Peyer's patch (tissue), 4 donors: ENCODE measurements around the gene APOBEC3G. TPM values are rescaled to one million over a fixed set of nuclear protein-coding genes. Genes with fewer than 3 reads are reported as not detected.
A peak's percentile ranks its signal among the peaks of the same experiment; 100 is the strongest.
"Not testable (repeated sequence)": the region's sequence is repeated elsewhere in the genome, so short reads cannot be mapped to it uniquely, and the experiment has no call there.

ENCODE experiments used
- DNase-seq, 3 donors: peaks; one replicate each; pipeline ENCODE4 v3.0.0-alpha.2; 2017 to 2019
- H3K27ac ChIP-seq, 4 donors: fragments of 200-600 bp; sonication (generic); one replicate each; pipeline ENCODE4 v1.5.1; 2016 to 2019
- H3K27me3 ChIP-seq, 2 donors: fragments of 200-600 bp; sonication (generic); one replicate each; pipeline ENCODE4 v1.5.1; 2019
- H3K36me3 ChIP-seq, 3 donors: fragments of 200-600 bp; sonication (generic); one replicate each; pipeline ENCODE4 v1.5.1; 2016 to 2019
- H3K4me1 ChIP-seq, 4 donors: fragments of 200-600 bp; sonication (generic); one replicate each; pipeline ENCODE4 v1.5.1; 2016 to 2019
- H3K4me3 ChIP-seq, 4 donors: fragments of 200-600 bp; sonication (generic); 1 replicate in 3 of 4; 2 replicates in 1 of 4; pipeline ENCODE4 v1.5.1; 2016 to 2019; ENCODE audit warnings: mild to moderate bottlenecking in 1 of 4
- H3K9me3 ChIP-seq, 4 donors: fragments of 200-600 bp; sonication (generic); one replicate each; pipeline ENCODE4 v1.5.1; 2016 to 2019; ENCODE audit warnings: mild to moderate bottlenecking in 1 of 4
- POLR2A ChIP-seq, 2 donors: fragments of 450-650 bp; IDR thresholded peaks; one replicate each; pipeline ENCODE4 v1.5.1; 2017; ENCODE audit warnings: antibody characterized with exemption in 2 of 2, mild to moderate bottlenecking in 2 of 2, moderate library complexity in 2 of 2
- total RNA-seq, 4 donors: library from RNA; depleted of rRNA; stranded (reverse); fragments of >200 nt; gene quantifications; one replicate each; pipeline ENCODE4 v1.1.0, GENCODE V29; 2016
- TF ChIP-seq, protein P1 (sequence below), 6 experiments: fragments of 450-650 bp in 4 of 6; fragments of 200-600 bp in 2 of 6; sonication (generic) in 1 of 6; IDR thresholded peaks; one replicate each; pipeline ENCODE4 v1.5.1; 2017 to 2019; ENCODE audit warnings: antibody characterized with exemption in 6 of 6, mild to moderate bottlenecking in 3 of 6, moderate library complexity in 1 of 6

The APOBEC3G gene
- 1 to 10 TPM; 2.1 to 8.3 (median 4.7) TPM for total RNA-seq

DNA sequence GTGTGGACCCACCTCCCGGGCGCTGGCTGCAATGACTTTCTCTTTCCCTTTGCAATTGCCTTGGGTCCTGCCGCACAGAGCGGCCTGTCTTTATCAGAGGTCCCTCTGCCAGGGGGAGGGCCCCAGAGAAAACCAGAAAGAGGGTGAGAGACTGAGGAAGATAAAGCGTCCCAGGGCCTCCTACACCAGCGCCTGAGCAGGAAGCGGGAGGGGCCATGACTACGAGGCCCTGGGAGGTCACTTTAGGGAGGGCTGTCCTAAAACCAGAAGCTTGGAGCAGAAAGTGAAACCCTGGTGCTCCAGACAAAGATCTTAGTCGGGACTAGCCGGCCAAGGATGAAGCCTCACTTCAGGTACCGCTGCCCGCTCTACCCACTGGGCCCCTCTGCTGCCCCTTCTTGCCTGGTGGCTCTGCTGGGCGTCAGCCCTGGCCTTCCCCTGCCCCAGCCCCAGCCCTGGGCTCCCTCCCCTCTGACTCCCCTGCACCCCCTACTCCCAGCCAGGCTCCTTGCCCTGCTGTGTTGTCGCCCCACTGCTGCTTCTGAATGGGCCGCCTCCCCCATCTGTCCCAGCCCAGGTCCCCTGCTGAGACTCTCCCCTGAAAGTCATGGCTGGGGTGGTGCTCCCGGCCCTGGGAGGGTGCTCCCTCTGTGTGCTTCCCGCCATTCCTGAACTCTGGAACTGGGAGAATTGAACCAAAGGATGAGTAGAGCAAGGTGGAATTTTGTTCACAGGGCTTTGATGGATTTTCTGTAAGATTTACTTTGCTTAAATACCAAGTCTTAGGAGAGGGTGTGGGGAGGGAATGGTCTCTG, at the start of gene APOBEC3G:
APOBEC3G (plus strand) TSS at position 250 of the 815 bp plus-strand sequence; CDS start at position 337, 87 bp downstream.
- H3K27me3 ChIP-seq, H3K9me3 ChIP-seq: not testable (repeated sequence)
- peak in 1 of 2 donors; percentile 26 for TF ChIP-seq POLR2A (IDR thresholded peaks at IDR 0.05)
- DNase-seq: peak in 2 of 3 donors; percentile 58 to 76
- Histone ChIP-seq H3K4me3 (peak within 1 kb of the TSS; percentile 46 to 58 (median 54)), H3K4me1 (peaks cover 0 to 11% (median 10%) of the 10 kb centered on the region in 4 donors), H3K36me3 (peaks cover 0 to 11% (median 0%) of the 10 kb centered on the region in 3 donors), H3K27ac (peak within 1 kb of the TSS; percentile 85 to 91 (median 88))

DNA sequence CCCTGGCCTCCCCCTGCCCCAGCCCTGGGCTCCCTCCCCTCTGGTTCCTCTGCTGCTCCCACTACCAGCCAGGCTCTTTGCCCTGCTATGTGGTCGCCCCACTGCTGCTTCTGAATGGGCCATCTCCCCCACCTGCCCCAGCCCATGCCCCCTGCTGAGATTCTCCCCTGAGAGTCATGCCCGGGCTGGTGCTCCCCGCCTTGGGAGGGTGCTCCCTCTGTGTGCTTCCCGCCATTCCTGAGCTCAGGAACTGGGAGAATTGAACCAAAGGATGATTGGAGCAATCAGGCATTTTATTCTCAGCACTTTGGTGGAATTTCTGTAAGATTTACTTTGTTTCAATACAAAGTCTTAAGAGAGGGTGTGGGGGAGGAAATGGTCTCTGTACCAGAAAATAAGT, 49.4 kb upstream of the APOBEC3G start:
- H3K4me3 ChIP-seq: no peak overlapping the region
- H3K27ac ChIP-seq: no peak overlapping the region
- H3K9me3 ChIP-seq: no peaks in the 10 kb centered on the region
- H3K4me1 ChIP-seq: no peaks in the 10 kb centered on the region
- H3K36me3 ChIP-seq: no peaks in the 10 kb centered on the region
- TF ChIP-seq, protein P1, sequence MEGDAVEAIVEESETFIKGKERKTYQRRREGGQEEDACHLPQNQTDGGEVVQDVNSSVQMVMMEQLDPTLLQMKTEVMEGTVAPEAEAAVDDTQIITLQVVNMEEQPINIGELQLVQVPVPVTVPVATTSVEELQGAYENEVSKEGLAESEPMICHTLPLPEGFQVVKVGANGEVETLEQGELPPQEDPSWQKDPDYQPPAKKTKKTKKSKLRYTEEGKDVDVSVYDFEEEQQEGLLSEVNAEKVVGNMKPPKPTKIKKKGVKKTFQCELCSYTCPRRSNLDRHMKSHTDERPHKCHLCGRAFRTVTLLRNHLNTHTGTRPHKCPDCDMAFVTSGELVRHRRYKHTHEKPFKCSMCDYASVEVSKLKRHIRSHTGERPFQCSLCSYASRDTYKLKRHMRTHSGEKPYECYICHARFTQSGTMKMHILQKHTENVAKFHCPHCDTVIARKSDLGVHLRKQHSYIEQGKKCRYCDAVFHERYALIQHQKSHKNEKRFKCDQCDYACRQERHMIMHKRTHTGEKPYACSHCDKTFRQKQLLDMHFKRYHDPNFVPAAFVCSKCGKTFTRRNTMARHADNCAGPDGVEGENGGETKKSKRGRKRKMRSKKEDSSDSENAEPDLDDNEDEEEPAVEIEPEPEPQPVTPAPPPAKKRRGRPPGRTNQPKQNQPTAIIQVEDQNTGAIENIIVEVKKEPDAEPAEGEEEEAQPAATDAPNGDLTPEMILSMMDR (IDR thresholded peaks at IDR 0.05): no peak
- no peak for TF ChIP-seq POLR2A (IDR thresholded peaks at IDR 0.05)
- no peaks in the 10 kb centered on the region for H3K27me3 ChIP-seq
- DNase-seq: no peak

DNA sequence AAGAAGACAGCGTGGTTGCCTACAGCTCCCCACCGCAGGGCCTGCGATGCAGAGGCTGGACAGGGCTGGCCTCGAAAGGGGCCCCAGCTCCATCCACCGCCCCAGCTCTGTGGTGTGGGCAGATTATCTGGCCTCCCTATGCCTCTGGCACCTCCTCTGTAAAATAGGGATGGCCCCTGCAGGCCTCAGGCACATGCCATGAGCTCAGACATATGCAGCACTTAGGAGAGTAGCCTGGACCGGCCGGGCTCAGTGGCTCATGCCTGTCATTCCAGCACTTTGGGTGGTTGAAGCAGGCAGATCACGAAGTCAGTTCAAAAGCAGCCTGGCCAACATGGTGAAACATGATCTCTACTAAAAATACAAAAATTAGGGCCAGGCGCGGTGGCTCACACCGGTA, 48.8 kb upstream of the APOBEC3G start:
- no peaks in the 10 kb centered on the region for H3K9me3 ChIP-seq
- no peak overlapping the region for H3K4me3 ChIP-seq
- DNase-seq: no peak
- no peaks in the 10 kb centered on the region for H3K4me1 ChIP-seq
- no peaks in the 10 kb centered on the region for H3K27me3 ChIP-seq
- TF ChIP-seq, protein P1 (IDR thresholded peaks at IDR 0.05): no peak
- TF ChIP-seq POLR2A (IDR thresholded peaks at IDR 0.05): no peak
- H3K27ac ChIP-seq: no peak overlapping the region
- H3K36me3 ChIP-seq: no peaks in the 10 kb centered on the region

DNA sequence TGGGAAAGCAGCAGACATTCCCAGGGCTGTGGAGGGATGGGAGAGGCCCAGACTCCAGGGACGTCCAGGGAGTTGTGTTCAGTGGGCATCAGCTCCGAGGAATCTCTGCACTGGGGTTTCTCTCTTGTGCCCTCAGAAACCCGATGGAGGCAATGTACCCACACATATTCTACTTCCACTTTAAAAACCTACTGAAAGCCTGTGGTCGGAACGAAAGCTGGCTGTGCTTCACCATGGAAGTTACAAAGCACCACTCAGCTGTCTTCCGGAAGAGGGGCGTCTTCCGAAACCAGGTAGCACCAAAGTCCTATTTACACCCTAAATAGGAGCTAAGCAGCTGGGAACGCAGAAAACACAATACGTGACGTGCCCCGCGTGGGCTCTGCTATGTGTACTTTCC, 47.8 kb upstream of the APOBEC3G start:
- TF ChIP-seq, protein P1 (IDR thresholded peaks at IDR 0.05): no peak
- TF ChIP-seq POLR2A (IDR thresholded peaks at IDR 0.05): no peak
- H3K9me3 ChIP-seq: no peaks in the 10 kb centered on the region
- no peak for DNase-seq

DNA sequence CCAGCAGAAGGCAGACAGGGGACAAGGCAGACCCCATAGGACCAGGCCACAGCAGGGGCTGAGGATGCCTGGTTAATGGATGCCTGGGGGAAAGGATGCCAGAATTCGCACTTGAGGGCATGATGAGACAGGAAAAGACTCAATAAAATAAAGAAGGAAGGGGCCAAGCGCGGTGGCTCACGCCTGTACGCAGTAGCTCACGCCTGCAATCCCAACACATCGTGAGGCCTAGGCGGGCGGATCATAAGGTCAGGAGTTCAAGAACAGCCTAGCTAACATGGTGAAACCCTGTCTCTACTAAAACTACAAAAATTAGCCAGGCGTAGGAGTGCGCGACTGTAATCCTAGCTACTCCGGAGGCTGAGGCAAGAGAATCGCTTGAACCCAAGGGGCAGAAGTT, 46.4 kb upstream of the APOBEC3G start:
- Histone ChIP-seq H3K36me3 (no peaks in the 10 kb centered on the region), H3K27ac (no peak overlapping the region), H3K27me3 (no peaks in the 10 kb centered on the region), H3K4me1 (no peaks in the 10 kb centered on the region), H3K4me3 (no peak overlapping the region), H3K9me3 (no peaks in the 10 kb centered on the region)
- TF ChIP-seq POLR2A (IDR thresholded peaks at IDR 0.05): no peak
- TF ChIP-seq, protein P1 (IDR thresholded peaks at IDR 0.05): no peak
- no peak for DNase-seq

More for the DNA sequence above, 47.8 kb upstream of the APOBEC3G start:
- no peaks in the 10 kb centered on the region for H3K36me3 ChIP-seq
- H3K4me3 ChIP-seq: no peak overlapping the region
- no peaks in the 10 kb centered on the region for H3K27me3 ChIP-seq
- H3K27ac ChIP-seq: no peak overlapping the region
- no peaks in the 10 kb centered on the region for H3K4me1 ChIP-seq

DNA sequence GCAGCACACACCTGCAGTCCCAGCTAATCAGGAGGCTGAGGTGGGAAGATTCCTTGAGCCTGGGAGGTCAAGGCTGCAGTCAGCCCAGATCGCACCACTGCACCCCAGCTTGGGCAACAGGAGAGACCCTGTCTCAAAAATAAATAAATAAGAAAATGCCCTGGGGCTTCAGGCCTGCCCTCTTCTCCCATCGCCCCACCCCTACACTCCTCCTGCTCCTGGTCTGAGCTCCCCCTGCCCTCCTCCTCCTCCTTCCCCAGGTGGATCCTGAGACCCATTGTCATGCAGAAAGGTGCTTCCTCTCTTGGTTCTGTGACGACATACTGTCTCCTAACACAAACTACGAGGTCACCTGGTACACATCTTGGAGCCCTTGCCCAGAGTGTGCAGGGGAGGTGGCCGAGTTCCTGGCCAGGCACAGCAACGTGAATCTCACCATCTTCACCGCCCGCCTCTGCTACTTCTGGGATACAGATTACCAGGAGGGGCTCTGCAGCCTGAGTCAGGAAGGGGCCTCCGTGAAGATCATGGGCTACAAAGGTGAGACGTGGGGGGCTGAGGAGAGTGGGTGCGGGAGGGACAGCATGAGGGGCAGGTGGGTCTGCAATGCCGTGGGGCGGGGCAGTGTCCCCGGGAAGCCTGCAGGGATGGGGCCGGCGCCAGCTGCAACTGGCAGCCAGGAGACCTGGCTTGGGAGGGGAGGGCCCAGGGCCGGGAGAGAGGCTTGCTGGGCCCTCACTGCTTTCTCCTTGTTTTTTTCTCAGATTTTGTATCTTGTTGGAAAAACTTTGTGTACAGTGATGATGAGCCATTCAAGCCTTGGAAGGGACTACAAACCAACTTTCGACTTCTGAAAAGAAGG, 45.4 kb upstream of the APOBEC3G start:
- not testable (repeated sequence) for H3K9me3 ChIP-seq, H3K27ac ChIP-seq, DNase-seq, H3K4me1 ChIP-seq, H3K27me3 ChIP-seq, H3K36me3 ChIP-seq, H3K4me3 ChIP-seq

DNA sequence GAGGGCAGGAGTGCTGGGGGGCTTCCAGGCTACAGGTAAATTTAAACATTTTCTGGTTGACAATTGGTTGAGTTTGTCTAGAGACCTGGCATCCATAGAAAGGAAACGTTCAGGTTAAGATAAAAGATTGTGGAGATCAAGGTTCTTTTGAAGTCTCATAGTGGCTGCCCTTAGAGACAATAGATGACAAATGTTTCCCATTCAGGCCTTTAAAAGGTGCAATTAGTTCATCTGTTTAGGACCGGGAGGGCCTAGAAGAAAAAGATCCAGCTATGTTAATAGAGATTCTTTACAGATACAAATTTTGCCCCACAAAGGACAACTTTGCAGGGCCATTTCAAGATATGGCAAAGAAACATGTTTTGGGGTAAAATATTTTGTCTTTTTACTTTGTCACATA, 40.0 kb upstream of the APOBEC3G start:
- not testable (repeated sequence) for H3K36me3 ChIP-seq, DNase-seq, H3K27ac ChIP-seq, H3K4me3 ChIP-seq, H3K4me1 ChIP-seq, H3K27me3 ChIP-seq, H3K9me3 ChIP-seq
